NCI-H510A (cell line): ENCODE measurements around the gene MRGPRX4.
"Not testable (repeated sequence)": the region's sequence is repeated elsewhere in the genome, so short reads cannot be mapped to it uniquely, and the experiment has no call there.

Source experiments
- DNase-seq: peaks from one replicate; lab custom pipeline; 2025; lab: John Stamatoyannopoulos, UW

MRGPRX4 gene

GRCh38 chr11:18172666-18173065 is at the start of gene MRGPRX4:
Gene MRGPRX4 (plus strand): TSS chr11:18172837. CDS start chr11:18173257, 420 bp downstream.
- no peak for DNase-seq

DNA sequence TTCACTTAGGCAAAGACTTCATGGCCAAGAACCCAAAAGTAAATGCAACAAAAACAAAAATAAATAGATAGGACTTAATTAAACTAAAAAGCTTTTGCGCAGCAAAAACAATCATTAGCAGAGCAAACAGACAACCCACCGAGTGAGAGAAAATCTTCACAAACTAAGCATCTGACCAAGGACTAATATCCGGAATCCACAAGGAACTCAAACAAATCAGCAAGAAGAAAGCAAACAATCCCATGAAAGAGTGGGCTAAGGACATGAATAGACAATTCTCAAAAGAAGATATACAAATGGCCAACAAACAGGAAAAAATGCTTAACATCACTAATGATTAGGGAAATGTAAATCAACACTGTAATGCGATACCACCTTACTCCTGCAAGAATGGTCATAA is 41.5 kb upstream of the MRGPRX4 start:
- DNase-seq: not testable (repeated sequence)

- DNase-seq: no peak
Observed at GRCh38 chr11:18132341-18132740, 40.3 kb upstream of the MRGPRX4 start, which contains the start of gene MRGPRX3. Gene MRGPRX3 (plus strand): TSS chr11:18132571. CDS start chr11:18137203, 4,632 bp downstream.

DNA sequence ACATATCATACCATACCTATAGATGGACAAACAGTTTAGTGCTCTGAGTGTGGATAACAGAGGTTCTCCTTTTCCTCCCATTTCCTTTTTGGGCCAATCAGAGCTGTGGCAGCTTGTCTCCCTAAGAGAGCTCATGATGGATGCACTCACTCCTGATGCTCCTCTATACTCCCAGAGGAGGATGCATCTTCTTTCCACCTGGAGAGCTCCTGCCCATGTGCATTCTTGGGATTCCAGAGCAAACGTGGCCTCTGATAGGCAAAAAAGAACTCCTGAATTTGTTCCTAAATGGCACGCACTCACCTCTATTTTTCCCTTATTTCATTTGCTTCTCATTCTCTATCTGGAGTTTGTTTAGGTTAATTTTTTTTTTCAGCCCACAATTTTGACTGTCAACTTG is 37.3 kb upstream of the MRGPRX4 start:
- no peak for DNase-seq

DNA sequence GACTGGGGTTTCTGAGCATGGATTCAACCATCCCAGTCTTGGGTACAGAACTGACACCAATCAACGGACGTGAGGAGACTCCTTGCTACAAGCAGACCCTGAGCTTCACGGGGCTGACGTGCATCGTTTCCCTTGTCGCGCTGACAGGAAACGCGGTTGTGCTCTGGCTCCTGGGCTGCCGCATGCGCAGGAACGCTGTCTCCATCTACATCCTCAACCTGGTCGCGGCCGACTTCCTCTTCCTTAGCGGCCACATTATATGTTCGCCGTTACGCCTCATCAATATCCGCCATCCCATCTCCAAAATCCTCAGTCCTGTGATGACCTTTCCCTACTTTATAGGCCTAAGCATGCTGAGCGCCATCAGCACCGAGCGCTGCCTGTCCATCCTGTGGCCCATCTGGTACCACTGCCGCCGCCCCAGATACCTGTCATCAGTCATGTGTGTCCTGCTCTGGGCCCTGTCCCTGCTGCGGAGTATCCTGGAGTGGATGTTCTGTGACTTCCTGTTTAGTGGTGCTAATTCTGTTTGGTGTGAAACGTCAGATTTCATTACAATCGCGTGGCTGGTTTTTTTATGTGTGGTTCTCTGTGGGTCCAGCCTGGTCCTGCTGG is 35.3 kb upstream of the MRGPRX4 start:
- DNase-seq: no peak

GRCh38 chr11:18140145-18140544 is 32.5 kb upstream of the MRGPRX4 start:
- no peak for DNase-seq

DNA sequence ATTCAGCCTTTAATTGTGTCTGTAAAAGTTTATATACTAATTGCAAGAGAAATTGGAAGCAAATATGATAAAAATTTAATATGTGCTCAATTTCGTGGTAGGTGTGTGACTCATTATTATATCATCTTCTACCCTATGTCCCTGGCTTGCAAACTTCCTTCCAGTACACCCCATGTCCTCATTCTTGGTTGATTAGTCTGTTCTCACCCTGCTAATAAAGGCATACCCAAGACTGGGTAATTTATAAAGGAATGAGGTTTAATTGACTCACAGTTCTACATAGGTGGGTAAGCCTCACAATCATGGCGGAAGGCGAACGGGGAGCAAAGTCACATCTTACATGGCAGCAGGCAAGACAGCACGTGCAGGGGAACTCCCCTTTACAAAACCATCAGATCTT is 28.4 kb upstream of the MRGPRX4 start:
- DNase-seq: no peak

- DNase-seq: no peak
Observed at GRCh38 chr11:18145025-18145424, 27.6 kb upstream of the MRGPRX4 start.

DNA sequence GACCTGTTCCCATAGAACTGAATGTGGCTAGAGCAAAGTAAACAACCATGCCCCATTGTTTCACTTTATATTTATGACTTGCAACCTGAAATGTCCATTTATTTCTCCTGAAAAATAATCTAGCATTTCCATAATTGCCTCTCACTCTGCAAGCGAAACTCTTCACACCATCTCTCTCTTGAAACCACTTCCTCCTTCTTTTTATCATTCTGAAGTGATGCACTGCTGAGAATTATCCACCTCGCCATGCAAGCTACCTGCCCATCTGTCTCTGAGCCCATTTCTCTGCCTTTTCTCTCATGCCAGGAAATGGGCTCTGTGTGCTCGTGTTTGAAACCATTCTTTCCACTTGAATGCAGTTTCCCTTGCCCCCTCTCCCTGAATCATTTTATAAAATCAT is 26.8 kb upstream of the MRGPRX4 start:
- DNase-seq: no peak

- DNase-seq: no peak
Observed at GRCh38 chr11:18151581-18151980, 21.1 kb upstream of the MRGPRX4 start.

DNA sequence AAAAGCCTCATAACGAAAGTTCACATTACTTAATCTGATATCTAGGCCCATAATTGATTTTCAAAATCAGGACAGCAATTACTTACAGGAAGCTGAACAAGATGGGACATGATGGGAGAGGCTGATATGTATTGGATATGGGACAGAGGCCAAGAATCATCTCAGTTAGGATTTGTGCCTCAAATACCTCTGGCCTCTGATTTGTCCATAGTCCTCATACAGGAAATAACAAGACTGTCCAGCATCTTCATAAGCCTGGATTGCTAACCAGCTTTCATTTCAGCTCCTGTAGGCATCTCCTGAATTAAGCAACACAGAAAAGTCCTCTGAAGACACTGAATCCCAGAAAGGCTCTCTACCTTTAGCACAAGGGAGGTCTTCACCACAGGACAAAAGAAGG is 4.3 kb upstream of the MRGPRX4 start:
- no peak for DNase-seq

DNA sequence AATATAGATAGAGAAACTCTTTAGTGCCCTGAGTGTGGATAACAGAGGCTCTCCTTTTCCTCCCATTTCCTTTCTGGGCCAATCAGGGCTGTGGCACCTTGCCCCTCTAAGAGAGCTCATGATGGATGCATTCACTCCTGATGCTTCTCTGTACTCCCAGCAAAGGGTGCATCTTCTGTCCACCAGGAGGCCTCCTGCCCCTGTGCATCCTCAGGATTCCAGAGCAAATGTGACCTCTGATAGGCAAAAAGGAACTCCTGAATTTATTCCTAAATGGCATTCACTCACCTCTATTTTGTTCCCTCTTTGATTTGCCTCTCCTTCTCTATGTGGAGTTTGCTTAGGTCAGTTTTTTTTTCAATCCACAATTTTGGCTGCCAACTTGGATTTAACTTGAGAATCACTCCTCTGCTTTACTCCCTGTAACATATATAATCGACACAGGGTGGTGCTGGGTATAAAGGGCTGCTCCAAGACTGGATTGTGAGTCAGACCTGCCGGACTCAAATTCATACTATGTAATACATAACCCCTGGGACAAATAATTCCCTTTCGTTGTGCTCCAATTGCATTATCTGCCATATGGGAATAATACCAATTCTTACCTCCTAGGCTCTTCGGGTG is 1.1 kb upstream of the MRGPRX4 start:
- no peak for DNase-seq

DNA sequence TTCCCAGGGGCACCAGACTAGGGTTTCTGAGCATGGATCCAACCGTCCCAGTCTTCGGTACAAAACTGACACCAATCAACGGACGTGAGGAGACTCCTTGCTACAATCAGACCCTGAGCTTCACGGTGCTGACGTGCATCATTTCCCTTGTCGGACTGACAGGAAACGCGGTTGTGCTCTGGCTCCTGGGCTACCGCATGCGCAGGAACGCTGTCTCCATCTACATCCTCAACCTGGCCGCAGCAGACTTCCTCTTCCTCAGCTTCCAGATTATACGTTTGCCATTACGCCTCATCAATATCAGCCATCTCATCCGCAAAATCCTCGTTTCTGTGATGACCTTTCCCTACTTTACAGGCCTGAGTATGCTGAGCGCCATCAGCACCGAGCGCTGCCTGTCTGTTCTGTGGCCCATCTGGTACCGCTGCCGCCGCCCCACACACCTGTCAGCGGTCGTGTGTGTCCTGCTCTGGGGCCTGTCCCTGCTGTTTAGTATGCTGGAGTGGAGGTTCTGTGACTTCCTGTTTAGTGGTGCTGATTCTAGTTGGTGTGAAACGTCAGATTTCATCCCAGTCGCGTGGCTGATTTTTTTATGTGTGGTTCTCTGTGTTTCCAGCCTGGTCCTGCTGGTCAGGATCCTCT is 709 bp downstream of the MRGPRX4 start:
- no peak for DNase-seq

- no peak for DNase-seq
Observed at GRCh38 chr11:18188796-18189195, 16.2 kb downstream of the MRGPRX4 start.

DNA sequence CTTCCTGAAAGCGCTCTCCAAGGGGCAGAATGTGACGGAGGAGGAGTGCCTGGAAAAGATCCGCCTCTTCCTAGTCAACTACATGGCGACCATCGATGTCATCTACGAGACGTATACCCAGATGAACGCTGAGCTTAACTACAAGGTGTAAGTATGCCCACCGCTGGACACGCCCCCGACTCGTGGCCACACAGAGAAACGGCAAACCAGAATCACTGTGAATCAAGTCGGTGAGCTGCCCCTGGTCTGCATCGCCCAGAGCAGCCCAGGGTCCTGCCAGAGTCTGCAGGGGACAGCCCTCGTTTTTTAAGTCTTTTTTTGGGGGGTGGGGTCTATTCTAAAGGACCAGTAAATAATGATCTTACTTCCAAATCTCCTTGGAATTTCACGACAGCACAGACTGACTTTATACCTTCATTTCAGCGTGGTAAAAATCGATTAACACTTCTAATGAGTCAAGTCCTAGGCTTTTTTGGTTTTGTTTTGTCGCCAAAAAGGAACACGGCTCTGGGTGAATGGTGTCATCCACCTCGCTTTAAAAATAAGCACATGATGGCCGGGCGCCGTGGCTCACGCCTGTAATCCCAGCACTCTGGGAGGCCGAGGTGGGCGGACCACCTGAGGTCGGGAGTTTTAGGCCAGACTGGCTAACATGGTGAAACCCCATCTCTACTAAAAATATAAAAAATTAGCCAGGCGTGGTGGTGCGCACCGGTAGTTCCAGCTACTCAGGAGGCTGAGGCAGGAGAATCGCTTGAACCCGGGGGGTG is 17.0 kb downstream of the MRGPRX4 start:
- DNase-seq: not testable (repeated sequence)

DNA sequence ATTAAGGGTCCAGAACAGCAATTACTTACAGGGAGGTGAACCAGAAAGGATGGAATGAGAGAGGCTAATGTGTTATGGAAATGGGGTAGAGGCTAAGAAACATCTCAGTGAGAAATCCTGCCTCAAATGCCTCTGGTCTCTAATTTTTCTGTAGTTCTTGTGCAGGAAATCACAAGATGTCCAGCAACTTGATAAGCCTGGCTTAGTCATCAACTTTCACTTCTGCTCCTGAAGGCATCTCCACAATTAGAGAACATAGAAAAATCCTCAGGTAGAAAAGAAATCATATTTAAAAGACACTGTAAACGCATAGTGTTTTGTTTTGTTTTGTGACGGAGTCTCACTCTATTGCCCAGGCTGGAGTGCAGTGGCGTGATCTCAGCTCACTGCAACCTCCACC is 18.7 kb downstream of the MRGPRX4 start:
- DNase-seq: no peak

DNA sequence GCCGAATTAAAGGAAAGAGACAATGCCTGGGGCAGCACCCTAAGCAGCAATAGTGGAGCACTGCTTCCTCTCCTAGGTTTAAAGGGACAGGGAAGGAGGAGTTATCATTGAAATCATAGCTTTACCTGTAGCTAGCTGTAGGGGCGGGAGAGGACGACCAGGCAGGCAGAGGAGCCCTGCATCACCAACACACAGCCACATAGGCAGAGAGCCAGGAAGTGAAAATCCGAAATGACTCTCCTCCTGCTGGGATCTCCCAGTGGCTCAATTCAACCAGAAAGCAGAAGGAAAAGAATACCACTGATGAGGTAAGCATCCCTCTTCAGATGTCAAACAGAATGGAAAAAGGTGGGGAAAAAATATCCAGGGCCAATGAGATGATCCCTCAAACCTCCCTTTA is 20.4 kb downstream of the MRGPRX4 start:
- DNase-seq: no peak

- DNase-seq: no peak
Observed at GRCh38 chr11:18196532-18196931, 23.9 kb downstream of the MRGPRX4 start.

DNA sequence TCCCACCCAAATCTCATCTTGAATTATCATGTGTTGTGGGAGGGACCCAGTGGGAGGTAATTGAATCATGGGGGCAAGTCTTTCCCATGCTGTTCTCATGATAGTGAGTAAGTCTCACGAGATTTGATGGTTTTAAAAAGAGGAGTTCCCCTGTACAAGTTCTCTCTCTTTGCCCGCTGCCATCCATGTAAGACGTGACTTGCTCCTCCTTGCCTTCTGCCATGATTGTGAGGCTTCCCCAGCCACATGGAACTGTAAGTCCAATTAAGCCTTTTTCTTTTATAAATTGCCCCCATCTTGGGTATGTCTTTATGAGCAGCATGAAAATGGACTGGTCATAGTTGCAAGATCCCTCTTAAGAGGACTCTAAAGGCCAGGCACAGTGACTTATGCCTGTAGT is 25.1 kb downstream of the MRGPRX4 start:
- DNase-seq: not testable (repeated sequence)

DNA sequence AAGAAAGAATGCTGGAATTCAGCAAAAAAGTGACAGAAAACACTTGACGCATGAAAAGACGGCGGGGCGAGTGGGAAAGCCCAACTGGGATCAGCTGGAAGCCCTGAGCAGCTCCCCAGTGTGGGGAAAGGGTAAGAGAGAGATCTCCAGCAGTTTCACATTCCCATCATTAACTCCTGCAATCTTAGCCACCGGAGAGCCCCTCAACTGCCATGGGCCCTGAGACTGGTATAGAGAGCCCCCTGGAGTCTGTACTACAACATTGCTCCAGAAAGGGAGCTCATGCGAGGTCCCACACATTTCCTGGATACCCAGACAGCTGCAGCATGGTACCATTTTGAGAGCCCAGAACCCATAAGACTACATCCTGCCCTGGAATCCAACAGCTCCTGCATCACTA is 31.1 kb downstream of the MRGPRX4 start:
- DNase-seq: no peak

DNA sequence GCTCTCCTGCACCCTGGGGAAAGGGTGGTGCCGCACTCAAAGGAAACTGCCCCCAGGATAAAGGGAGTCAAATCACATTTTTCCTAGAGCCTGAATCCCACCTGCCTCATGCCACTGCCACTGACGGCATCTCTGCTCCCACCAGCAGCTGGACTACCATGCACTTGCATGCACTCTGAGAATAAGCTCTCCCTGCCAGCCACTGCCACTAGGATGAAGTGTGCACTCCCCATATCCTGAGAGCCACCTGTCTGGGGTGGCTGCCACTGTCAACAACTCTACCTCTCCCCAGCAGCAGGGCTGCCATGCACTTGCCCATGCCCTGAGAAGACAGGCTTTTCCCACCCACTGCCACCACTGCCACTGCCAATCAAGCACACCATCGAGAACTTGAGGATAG is 31.6 kb downstream of the MRGPRX4 start:
- no peak for DNase-seq

DNA sequence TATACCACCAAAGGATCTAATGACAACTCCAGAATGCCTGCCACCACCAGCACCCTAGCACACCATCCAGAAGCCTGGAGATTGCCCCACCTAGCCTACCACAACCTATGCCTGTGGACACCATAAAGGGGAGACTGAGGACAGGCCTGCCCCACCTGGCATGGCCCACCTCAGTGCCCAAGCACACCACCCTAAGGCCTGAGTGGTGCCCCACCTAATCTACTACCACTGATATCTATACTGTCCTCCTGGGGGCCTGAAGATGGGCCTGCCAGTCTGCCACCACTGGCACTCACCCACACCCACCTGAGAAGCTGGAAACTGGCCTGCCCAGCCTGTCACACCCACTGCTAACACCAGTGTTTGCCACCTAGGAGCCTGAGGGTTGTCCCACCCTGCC is 32.1 kb downstream of the MRGPRX4 start:
- no peak for DNase-seq

DNA sequence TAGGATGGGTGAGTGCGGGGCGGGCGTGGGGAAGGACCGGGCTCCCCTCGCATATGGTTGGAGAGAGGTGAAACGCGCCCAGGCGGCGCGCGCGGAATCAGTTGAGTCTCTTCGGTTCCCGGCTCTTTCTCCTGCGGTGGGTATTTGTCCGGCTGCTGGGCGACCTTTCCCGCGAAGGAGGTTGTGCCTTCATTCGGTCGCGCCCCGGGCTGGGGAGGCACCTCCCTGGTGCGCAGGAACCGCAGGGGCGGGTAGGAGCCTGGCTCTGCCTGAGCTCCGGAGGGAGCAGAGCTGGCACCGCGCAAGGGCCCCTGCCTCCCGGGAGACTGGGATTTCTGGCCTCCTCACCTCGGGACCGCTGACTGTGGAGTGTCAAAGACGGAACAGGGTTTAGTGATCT is 36.4 kb downstream of the MRGPRX4 start:
- no peak for DNase-seq
